ENCODE measurements around the gene EFTUD2.

GRCh38 chr17:44826123-44826790, 73.0 kb downstream of the EFTUD2 start:
- TF ChIP-seq CTCF (IDR thresholded peaks at IDR 0.05), result no peak
- no peak for TF ChIP-seq POLR2A (IDR thresholded peaks at IDR 0.05)

Measured in body of pancreas (tissue), 4 donors.